H1 (cell line): ENCODE measurements around the gene PSMC4. TPM values are rescaled to one million over a fixed set of nuclear protein-coding genes. Genes with fewer than 3 reads are reported as not detected.

Source experiments
- CTCF ChIA-PET: fragments of 300-600 bp; sonication (Branson Sonifier 250); formaldehyde crosslinking; loops from one replicate; lab custom pipeline; 2021; ENCODE audit not compliant: partially characterized antibody; lab: Charles Lee
- POLR2A ChIA-PET: fragments of 300-600 bp; sonication (Branson Sonifier 250); formaldehyde crosslinking; loops from one replicate; lab custom pipeline; 2021; ENCODE audit warnings: inconsistent platforms; ENCODE audit not compliant: partially characterized antibody; lab: Charles Lee
- DNase-seq, 2 experiments: peaks; one replicate each; pipeline versions ENCODE4 v3.0.0 to v3.0.0-alpha.2; 2010 to 2022; ENCODE audit warnings: low spot score in 2 of 2, low read depth in 1 of 2, mixed read lengths in 1 of 2
- FAIRE-seq: peaks from 2 replicates; lab custom pipeline; 2011; peaks lifted over from hg19 to GRCh38; lab: Jason Lieb, UNC
- H2AFZ ChIP-seq: 2 replicates; pipeline ENCODE4 v1.8.1; 2012; ENCODE audit warnings: low read length, inconsistent platforms
- H2AK5ac ChIP-seq: 2 replicates; pipeline ENCODE4 v1.6.1; 2013; ENCODE audit warnings: low read depth, low read length
- H2BK120ac ChIP-seq: replicated peaks from 2 replicates; pipeline ENCODE3; 2013; ENCODE audit warnings: low read depth, low read length, inconsistent platforms
- H2BK12ac ChIP-seq: 2 replicates; pipeline ENCODE4 v1.6.1; 2013; ENCODE audit warnings: low read depth, low read length
- H2BK15ac ChIP-seq: 2 replicates; pipeline ENCODE4 v1.6.1; 2013; ENCODE audit warnings: low read length
- H2BK20ac ChIP-seq: 2 replicates; pipeline ENCODE4 v1.6.1; 2013; ENCODE audit warnings: low read length
- H2BK5ac ChIP-seq: 2 replicates; pipeline ENCODE4 v1.6.1; 2013; ENCODE audit warnings: low read depth, low read length
- H3K14ac ChIP-seq: 2 replicates; pipeline ENCODE4 v1.6.1; 2013; ENCODE audit warnings: inconsistent platforms; ENCODE audit not compliant: insufficient read length
- H3K18ac ChIP-seq: 2 replicates; pipeline ENCODE4 v1.6.1; 2013; ENCODE audit warnings: low read length; ENCODE audit errors: extremely low read depth
- H3K23ac ChIP-seq: 2 replicates; pipeline ENCODE4 v1.6.1; 2013; ENCODE audit warnings: inconsistent platforms; ENCODE audit not compliant: insufficient read length
- H3K23me2 ChIP-seq: 2 replicates; pipeline ENCODE4 v1.6.1; 2013; ENCODE audit warnings: low read depth, low read length
- H3K27ac ChIP-seq: 2 replicates; pipeline ENCODE4 v1.6.1; 2011; ENCODE audit warnings: low read depth, low read length, inconsistent platforms
- H3K27me3 ChIP-seq, 4 experiments: replicated peaks in 1 of 4; 1 replicate in 1 of 4; 2 replicates in 3 of 4; pipeline versions ENCODE4 v1.6.1 to v1.8.1; 2011 to 2013; ENCODE audit warnings: low read length in 3 of 4, mild to moderate bottlenecking in 3 of 4, inconsistent platforms in 2 of 4, mixed read lengths in 2 of 4, moderate library complexity in 1 of 4; ENCODE audit not compliant: control insufficient read depth in 3 of 4, insufficient read depth in 3 of 4; ENCODE audit errors: extremely low read depth in 1 of 4
- H3K36me3 ChIP-seq, 4 experiments: 2 replicates each; pipeline versions ENCODE4 v1.6.1 to v1.8.1; 2011 to 2013; ENCODE audit warnings: mild to moderate bottlenecking in 4 of 4, low read length in 3 of 4, moderate library complexity in 2 of 4, control low read depth in 1 of 4, inconsistent platforms in 1 of 4; ENCODE audit not compliant: insufficient read depth in 4 of 4, control insufficient read depth in 2 of 4
- H3K4ac ChIP-seq: replicated peaks from 2 replicates; pipeline ENCODE3; 2013; ENCODE audit warnings: low read length, low read depth, mixed read lengths, inconsistent platforms; ENCODE audit not compliant: insufficient read length
- H3K4me1 ChIP-seq, 4 experiments: replicated peaks in 1 of 4; 1 replicate in 1 of 4; 2 replicates in 3 of 4; pipeline versions ENCODE4 v1.6.1 to v1.8.1; 2011 to 2013; ENCODE audit warnings: low read length in 3 of 4, inconsistent platforms in 2 of 4, mixed read lengths in 1 of 4; ENCODE audit not compliant: insufficient read depth in 4 of 4, control insufficient read depth in 3 of 4
- H3K4me2 ChIP-seq, 2 experiments: 2 replicates each; pipeline versions ENCODE4 v1.6.1 to v1.8.1; 2011 to 2013; ENCODE audit warnings: low read depth in 2 of 2, low read length in 2 of 2, control low read depth in 1 of 2, inconsistent platforms in 1 of 2, mild to moderate bottlenecking in 1 of 2; ENCODE audit not compliant: insufficient read depth in 1 of 2
- H3K4me3 ChIP-seq, 4 experiments: fragments of 200-600, 300-600 bp in 1 of 4; sonication (generic), shearing (Covaris generic), sonication (Bioruptor Twin) in 1 of 4; 2 replicates each; pipeline versions ENCODE4 v1.5.1 to v1.8.1; 2011 to 2016; ENCODE audit warnings: low read length in 4 of 4, low read depth in 3 of 4, control low read depth in 2 of 4, inconsistent platforms in 2 of 4, mild to moderate bottlenecking in 2 of 4, mixed read lengths in 1 of 4, moderate library complexity in 1 of 4; ENCODE audit not compliant: insufficient read depth in 2 of 4; ENCODE audit errors: extremely low read depth in 1 of 4
- H3K56ac ChIP-seq: replicated peaks from 2 replicates; pipeline ENCODE3; 2013; ENCODE audit warnings: low read depth, mild to moderate bottlenecking, mixed read lengths, low read length, inconsistent platforms; ENCODE audit not compliant: insufficient read length
- H3K79me1 ChIP-seq: 2 replicates; pipeline ENCODE4 v1.6.1; 2013; ENCODE audit warnings: low read depth, low read length, control low read depth
- H3K79me2 ChIP-seq, 2 experiments: 2 replicates each; pipeline versions ENCODE4 v1.6.1 to v1.8.1; 2012 to 2013; ENCODE audit warnings: low read length in 2 of 2, mild to moderate bottlenecking in 2 of 2, inconsistent platforms in 1 of 2; ENCODE audit not compliant: insufficient read depth in 2 of 2, control insufficient read depth in 1 of 2
- H3K9ac ChIP-seq, 4 experiments: replicated peaks in 1 of 4; 1 replicate in 1 of 4; 2 replicates in 3 of 4; pipeline versions ENCODE4 v1.6.1 to v1.8.1; 2011 to 2013; ENCODE audit warnings: low read depth in 3 of 4, low read length in 3 of 4, control low read depth in 2 of 4, mild to moderate bottlenecking in 2 of 4, moderate library complexity in 2 of 4, inconsistent platforms in 1 of 4; ENCODE audit errors: extremely low read depth in 1 of 4
- H3K9me3 ChIP-seq, 2 experiments: 2 replicates each; pipeline versions ENCODE4 v1.6.1 to v1.8.1; 2012 to 2013; ENCODE audit warnings: mild to moderate bottlenecking in 2 of 2, moderate library complexity in 2 of 2, control low read depth in 1 of 2, inconsistent platforms in 1 of 2, low read depth in 1 of 2, low read length in 1 of 2, mixed read lengths in 1 of 2; ENCODE audit not compliant: insufficient read depth in 2 of 2
- H4K20me1 ChIP-seq, 2 experiments: replicated peaks in 1 of 2; 2 replicates each; pipeline versions ENCODE3 to v1.8.1; 2011 to 2013; ENCODE audit warnings: inconsistent platforms in 2 of 2, low read length in 2 of 2, mild to moderate bottlenecking in 1 of 2; ENCODE audit not compliant: insufficient read depth in 2 of 2, control insufficient read depth in 1 of 2
- H4K5ac ChIP-seq: 2 replicates; pipeline ENCODE4 v1.6.1; 2013; ENCODE audit warnings: low read length, low read depth, mixed read lengths, inconsistent platforms; ENCODE audit not compliant: insufficient read length
- H4K8ac ChIP-seq: 2 replicates; pipeline ENCODE4 v1.8.0; 2013; ENCODE audit warnings: mild to moderate bottlenecking, moderate library complexity, low read length, inconsistent platforms; ENCODE audit not compliant: insufficient read depth; ENCODE audit errors: extremely low read depth
- H4K91ac ChIP-seq: replicated peaks from 2 replicates; pipeline ENCODE3; 2013; ENCODE audit warnings: low read length, mixed read lengths, inconsistent platforms; ENCODE audit not compliant: insufficient read length
- ATF3 ChIP-seq: IDR thresholded peaks from 2 replicates; pipeline ENCODE4 v1.6.1; 2011; ENCODE audit warnings: low read depth, mild to moderate bottlenecking, low read length; ENCODE audit not compliant: insufficient read depth
- CBX5 ChIP-seq: fragments of 300-800, 300-1000 bp; sonication (generic); IDR thresholded peaks from 2 replicates; pipeline ENCODE4 v1.7.1; 2016; ENCODE audit warnings: antibody characterized with exemption, low read length, low read depth
- CHD1 ChIP-seq: IDR thresholded peaks from 2 replicates; pipeline ENCODE4 v1.6.1; 2012; ENCODE audit warnings: low read depth, low read length, improper control_type of control experiment
- CTBP2 ChIP-seq: IDR thresholded peaks from 2 replicates; pipeline ENCODE4 v1.7.0; 2011; ENCODE audit warnings: borderline replicate concordance, mild to moderate bottlenecking, moderate library complexity, mixed read lengths, low read length; ENCODE audit not compliant: insufficient read depth, insufficient read length
- EGR1 ChIP-seq: IDR thresholded peaks from 2 replicates; pipeline ENCODE4 v1.6.1; 2011; ENCODE audit warnings: low read depth, low read length, borderline replicate concordance
- FOSL1 ChIP-seq: IDR thresholded peaks from 2 replicates; pipeline ENCODE4 v1.6.1; 2011; ENCODE audit warnings: mild to moderate bottlenecking, low read depth, low read length, moderate library complexity; ENCODE audit not compliant: insufficient read depth
- JUN ChIP-seq: IDR thresholded peaks from 2 replicates; pipeline ENCODE4 v1.6.1; 2011; ENCODE audit warnings: low read depth, mild to moderate bottlenecking, improper control_type of control experiment, low read length
- RAD21 ChIP-seq, 2 experiments: IDR thresholded peaks in 1 of 2; conservative IDR thresholded peaks in 1 of 2; 2 replicates each; pipeline ENCODE4 v1.6.1; 2011; ENCODE audit warnings: low read depth in 2 of 2, low read length in 2 of 2, improper control_type of control experiment in 1 of 2, inconsistent platforms in 1 of 2, mild to moderate bottlenecking in 1 of 2, moderate library complexity in 1 of 2
- RFX5 ChIP-seq: IDR thresholded peaks from 2 replicates; pipeline ENCODE4 v1.6.1; 2011; ENCODE audit warnings: low read depth, low read length, improper control_type of control experiment, borderline replicate concordance
- SIN3A ChIP-seq, 2 experiments: IDR thresholded peaks in 1 of 2; conservative IDR thresholded peaks in 1 of 2; 2 replicates each; pipeline ENCODE4 v1.6.1; 2011 to 2012; ENCODE audit warnings: low read length in 2 of 2, improper control_type of control experiment in 1 of 2, low read depth in 1 of 2, mild to moderate bottlenecking in 1 of 2
- SP4 ChIP-seq: IDR thresholded peaks from 2 replicates; pipeline ENCODE4 v1.6.1; 2012; ENCODE audit warnings: low read length, inconsistent platforms
- TAF1 ChIP-seq: IDR thresholded peaks from 2 replicates; pipeline ENCODE4 v1.6.1; 2011; ENCODE audit warnings: mild to moderate bottlenecking, low read depth, low read length
- WGBS, 2 experiments: shearing (Covaris generic) in 1 of 2; methylation state at CpG; one replicate each; pipeline versions ENCODE4 v1.1.6 to v1.1.7; 2013 to 2015; ENCODE audit warnings: low lambda C conversion rate in 2 of 2, mixed read lengths in 2 of 2, inconsistent platforms in 1 of 2, low coverage in 1 of 2, missing lambda C conversion rate in 1 of 2; ENCODE audit not compliant: insufficient replicate concordance in 2 of 2, insufficient coverage in 1 of 2, insufficient read length in 1 of 2; ENCODE audit errors: extremely low coverage in 1 of 2, missing lambda C conversion rate in 1 of 2; 5-methylcytosine and 5-hydroxymethylcytosine counted together
- polyA plus RNA-seq, 7 experiments: library from polyadenylated mRNA; depleted of rRNA in 3 of 7; stranded (reverse) in 5 of 7; unstranded in 2 of 7; fragments of >200 nt in 5 of 7; fragments of 200-250 nt in 2 of 7; gene quantifications; 1 replicate in 5 of 7; 2 replicates in 1 of 7; 4 replicates in 1 of 7; pipeline versions ENCODE4 v1.2.1 to v1.2.3, GENCODE V29; 2011 to 2013; ENCODE audit warnings: missing spikeins in 2 of 7, mixed read lengths in 2 of 7
- total RNA-seq: library from RNA; stranded (reverse); fragmentation: NEBNext Ultra II Directional; extraction: Animal tissue kit (Norgen Biotek cat#: 25700); gene quantifications from 2 replicates; pipeline ENCODE4 v1.2.1, GENCODE V29; 2021

The PSMC4 gene
- total and polyA plus RNA-seq, 2 of the 8 experiments (the other 6 are each of a cell fraction or from before 2014, with no cell fraction given), result 116 to 126 TPM

DNA sequence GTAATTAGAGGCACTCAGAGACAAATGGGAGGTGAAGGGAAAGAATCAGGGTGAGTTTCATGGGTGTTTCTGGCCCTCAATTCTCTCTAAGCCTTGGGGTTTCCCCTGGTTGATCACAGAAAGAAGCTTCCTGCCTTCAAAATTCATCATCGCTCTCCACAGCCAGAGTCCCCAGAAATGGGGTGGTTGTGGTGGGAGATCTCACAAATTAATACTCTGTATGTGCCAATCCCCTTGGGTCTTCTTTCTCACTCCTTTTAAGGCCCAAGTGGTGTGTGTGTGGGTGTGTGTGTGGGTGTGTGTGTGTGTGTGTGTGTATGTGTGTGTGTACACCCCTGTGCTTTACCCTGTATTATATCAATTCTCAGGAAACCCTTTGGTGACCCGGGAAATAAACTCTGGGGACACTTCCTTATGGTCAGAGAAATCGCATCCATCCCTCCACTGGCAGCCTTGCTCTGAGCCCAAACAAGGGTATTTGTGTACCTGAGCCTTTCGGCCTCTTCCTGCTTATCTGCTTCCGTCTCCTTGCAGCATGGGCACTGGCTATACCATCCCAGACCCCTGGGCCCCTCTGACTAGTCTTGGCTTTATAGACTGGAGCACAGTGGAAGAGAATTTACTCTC lies 33.8 kb upstream of the PSMC4 start:
- no peak for FAIRE-seq
- Histone ChIP-seq H4K8ac (no peak overlapping the region), H3K79me2 (no peaks in the 10 kb centered on the region), H2BK120ac (no peak overlapping the region), H3K27me3 (no peaks in the 10 kb centered on the region), H2BK15ac (no peak overlapping the region), H3K23me2 (no peaks in the 10 kb centered on the region), H3K18ac (no peak overlapping the region), H3K9me3 (no peaks in the 10 kb centered on the region), H3K23ac (no peak overlapping the region), H3K4me3 (no peak overlapping the region), H3K56ac (no peak overlapping the region), H4K5ac (no peak overlapping the region), H4K20me1 (no peaks in the 10 kb centered on the region), H2AK5ac (no peak overlapping the region), H2AFZ (no peak overlapping the region), H3K9ac (no peak overlapping the region), H3K4ac (no peak overlapping the region), H3K79me1 (no peaks in the 10 kb centered on the region), H3K36me3 (no peaks in the 10 kb centered on the region), H2BK12ac (no peak overlapping the region), H3K4me2 (no peak overlapping the region), H3K4me1 (peaks cover 0 to 4% (median 0%) of the 10 kb centered on the region in 4 experiments; a peak in 2 of 7 replicates), H4K91ac (no peak overlapping the region), H2BK20ac (no peak overlapping the region), H3K14ac (no peak overlapping the region), H2BK5ac (no peak overlapping the region), H3K27ac (no peak overlapping the region)
- CTCF ChIA-PET, result interaction anchor here (1.0 to 1.6 kb wide), 3 partner anchors 9 to 33 kb away, joined by 3 read pairs; partner anchors contain the start of gene PSMC4
- POLR2A ChIA-PET, result interaction anchor here (1.3 kb wide), 1 partner anchor 22 kb away, joined by 3 read pairs; no protein-coding TSS in a partner anchor
- 90% methylated on average over 5 of the region's 5 CpGs; no CpG with 5 or more reads in 1 of the 2 experiments for WGBS, 2 experiments
- DNase-seq, result no peak
- TF ChIP-seq JUN, result no peak
- TF ChIP-seq CBX5, result no peak
- TF ChIP-seq SP4, result no peak
- TF ChIP-seq CTBP2, result no peak
- no peak for TF ChIP-seq CHD1
- TF ChIP-seq EGR1, result no peak
- no peak for TF ChIP-seq TAF1
- no peak for TF ChIP-seq FOSL1
- no peak for TF ChIP-seq RFX5
- TF ChIP-seq SIN3A (conservative IDR thresholded peaks at IDR 0.05 in 1 of 2, IDR thresholded peaks at IDR 0.05 in 1 of 2; ENCODE audit: low read depth in 1 of 2, low read length in 2 of 2), result no peak
- no peak for TF ChIP-seq ATF3
- no peak for TF ChIP-seq RAD21 (IDR thresholded peaks at IDR 0.05 in 1 of 2, conservative IDR thresholded peaks at IDR 0.05 in 1 of 2; ENCODE audit: low read depth in 2 of 2, low read length in 2 of 2)
